GM18498 (cell line): ENCODE data around the gene HHLA2.

ENCODE experiments used
- ATAC-seq: cut with Tn5 transposase; IDR thresholded peaks from one replicate; pipeline ENCODE4 v1.9.1; 2021; ENCODE audit warnings: mild to moderate bottlenecking, moderate library complexity; ENCODE audit not compliant: unreplicated experiment

HHLA2 gene

GRCh38 chr3:108298056-108298455 lies 1.7 kb downstream of the HHLA2 start:
- no peak for ATAC-seq

- ATAC-seq, result no peak
These were observed 3.9 kb downstream of the HHLA2 start for GRCh38 chr3:108300103-108300849.

DNA sequence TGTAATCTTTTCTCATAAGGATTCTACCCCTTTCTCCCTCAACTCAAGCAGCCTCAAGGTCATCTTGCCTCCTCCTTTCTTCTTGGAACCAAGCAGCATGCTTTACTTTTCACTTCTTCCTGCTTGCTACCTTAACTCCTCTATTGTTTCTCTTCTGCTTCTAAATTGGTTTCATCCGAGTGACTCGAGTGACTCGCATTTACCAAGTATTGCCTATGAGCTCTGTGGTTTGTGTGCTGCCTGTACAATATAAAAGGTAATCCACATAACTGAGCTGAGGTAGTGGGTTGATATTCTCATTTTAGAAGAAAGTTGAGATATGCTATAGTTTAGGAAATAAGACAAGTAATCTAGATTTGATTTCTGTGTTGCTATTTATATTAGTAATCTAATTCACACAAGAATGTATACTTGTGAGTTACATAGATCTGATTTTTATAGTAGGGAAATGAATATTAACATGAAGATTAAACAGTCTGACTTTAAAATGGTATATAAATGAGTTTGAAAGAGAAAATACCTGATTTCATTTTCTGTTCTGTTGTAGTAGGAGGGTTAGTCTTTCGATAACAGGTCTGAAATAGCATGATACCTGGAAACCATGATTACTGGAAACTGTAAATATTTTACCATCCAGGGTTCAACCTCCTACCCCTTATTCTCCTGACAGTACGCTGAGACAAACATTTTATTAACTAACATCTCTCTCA lies 5.5 kb downstream of the HHLA2 start:
- peak; percentile 70 for ATAC-seq

- ATAC-seq, result no peak
These were observed 6.2 kb downstream of the HHLA2 start for GRCh38 chr3:108302570-108302969.

DNA sequence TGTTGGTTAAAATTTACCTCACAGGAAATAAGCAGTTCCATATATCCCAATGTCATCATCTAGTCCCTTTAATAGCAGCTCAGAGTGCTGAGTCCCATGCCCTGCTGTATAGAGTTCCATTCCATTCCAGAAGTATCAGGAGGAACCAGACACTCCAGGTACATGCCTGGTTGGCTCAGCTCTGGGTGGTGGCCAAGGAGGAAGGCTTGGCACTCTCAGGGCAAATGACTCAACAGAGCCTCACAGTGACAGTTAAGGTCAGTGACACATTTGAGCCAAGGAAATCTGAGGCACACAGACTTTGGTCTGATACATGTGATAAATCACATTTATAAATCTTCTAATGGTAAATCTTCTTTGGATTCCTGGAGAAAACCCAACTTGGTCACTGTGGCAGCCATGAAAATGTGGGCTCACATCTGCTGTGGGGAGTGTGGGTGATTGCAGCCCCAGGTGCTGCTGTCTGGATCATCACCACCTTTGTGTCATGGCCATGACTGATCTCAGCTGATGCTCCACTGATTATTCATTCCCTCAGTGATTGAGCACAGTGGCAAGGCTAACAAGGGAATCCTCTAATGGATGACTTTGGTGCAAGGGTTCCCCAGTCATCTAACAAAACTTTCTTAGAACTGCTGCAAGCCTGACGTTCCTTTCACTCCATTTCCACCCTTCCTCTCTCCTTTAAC lies 9.3 kb downstream of the HHLA2 start:
- no peak for ATAC-seq

GRCh38 chr3:108311797-108312196 lies 15.4 kb downstream of the HHLA2 start:
- ATAC-seq, result no peak

DNA sequence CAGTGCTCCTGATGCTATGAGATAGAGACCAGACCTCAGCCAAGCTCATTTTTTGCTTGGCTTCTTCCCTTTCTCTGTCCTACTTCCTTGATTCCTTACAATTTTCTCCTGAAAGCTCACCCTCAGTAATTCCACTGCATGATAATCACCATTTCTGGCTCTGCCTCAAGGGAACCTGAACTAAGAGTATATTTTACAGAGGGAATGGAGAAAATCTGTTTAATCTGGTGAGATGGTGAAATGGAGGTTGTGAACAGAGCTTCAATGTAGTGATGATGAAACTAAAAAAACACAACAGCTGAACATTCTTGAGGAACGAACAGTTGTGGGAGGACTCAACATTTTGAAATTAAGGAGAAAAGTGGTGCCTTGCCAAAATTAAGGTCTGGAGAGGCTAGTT lies 16.3 kb downstream of the HHLA2 start:
- no peak for ATAC-seq

- no peak for ATAC-seq
These were observed 19.5 kb downstream of the HHLA2 start for GRCh38 chr3:108315767-108316301.

- no peak for ATAC-seq
These were observed 23.2 kb downstream of the HHLA2 start for GRCh38 chr3:108319428-108320082.

DNA sequence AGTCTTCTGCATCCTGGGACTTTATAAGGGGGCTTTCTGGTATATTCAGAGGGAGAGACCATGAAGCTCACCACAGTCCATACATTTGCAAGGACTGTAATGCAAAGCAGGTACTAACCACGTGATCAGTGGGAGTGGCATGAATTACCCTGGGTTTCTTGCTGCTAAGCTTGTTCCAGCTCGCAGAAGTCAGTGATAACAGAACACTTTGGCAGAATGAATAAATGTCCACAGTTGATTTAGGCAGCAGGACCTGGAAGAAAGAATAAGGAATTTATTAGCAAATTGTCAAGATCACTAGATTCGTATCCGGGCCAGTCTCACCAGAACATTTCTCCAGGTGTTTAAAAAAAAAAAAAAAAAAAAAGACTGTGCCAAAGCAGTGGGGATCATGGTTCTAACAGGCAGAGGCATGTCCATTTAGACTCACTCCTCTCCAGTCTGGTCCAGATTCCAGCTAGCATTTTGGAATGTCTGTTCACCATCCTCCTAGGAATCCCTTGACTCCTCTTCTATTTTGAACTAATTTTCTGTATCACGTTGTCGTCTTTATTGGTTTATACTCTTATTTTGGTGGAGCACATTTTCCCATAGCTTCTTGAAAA lies 24.5 kb downstream of the HHLA2 start:
- no peak for ATAC-seq

DNA sequence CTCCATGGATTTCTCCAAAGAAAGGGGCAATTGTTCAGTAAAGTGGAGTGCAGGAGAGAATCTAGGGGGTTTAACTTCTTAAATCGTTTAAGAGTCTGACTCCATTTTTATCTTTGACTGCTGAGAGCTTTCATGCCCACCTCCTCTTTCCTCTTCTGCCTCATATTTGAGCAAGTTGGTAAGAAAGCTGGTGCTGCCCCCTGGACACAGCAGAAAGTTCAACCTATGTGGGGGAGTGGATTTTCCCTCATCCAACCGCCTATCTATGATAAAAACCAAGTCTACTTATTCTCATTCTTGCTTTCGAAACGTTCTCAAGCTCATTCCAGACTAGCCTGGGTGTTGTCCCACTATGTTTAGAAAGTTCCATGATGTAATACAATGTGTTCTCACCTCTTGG lies 26.0 kb downstream of the HHLA2 start:
- no peak for ATAC-seq

DNA sequence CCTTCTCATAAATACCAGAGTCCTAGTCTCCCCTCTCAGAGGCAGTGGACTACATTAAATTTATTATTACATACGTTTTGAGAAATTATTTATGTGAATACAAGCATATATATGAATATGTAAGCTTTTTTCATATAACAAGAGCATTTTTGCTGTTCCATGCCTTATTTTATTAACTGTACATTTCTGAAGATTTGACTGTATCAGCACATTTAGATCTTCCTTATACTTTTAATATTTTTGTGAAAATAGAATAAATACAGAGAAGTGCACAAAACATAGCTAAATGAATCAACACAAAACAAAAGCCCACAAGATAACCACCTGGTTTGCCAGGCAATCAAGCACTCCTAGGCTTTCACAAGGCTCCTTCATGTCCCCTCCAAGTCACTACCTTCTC lies 27.8 kb downstream of the HHLA2 start:
- no peak for ATAC-seq

- ATAC-seq, result no peak
These were observed 30.8 kb downstream of the HHLA2 start for GRCh38 chr3:108327168-108327567.

GRCh38 chr3:108328821-108329486 lies 32.6 kb downstream of the HHLA2 start:
- no peak for ATAC-seq

GRCh38 chr3:108329508-108329907 lies 33.2 kb downstream of the HHLA2 start:
- ATAC-seq, result no peak

DNA sequence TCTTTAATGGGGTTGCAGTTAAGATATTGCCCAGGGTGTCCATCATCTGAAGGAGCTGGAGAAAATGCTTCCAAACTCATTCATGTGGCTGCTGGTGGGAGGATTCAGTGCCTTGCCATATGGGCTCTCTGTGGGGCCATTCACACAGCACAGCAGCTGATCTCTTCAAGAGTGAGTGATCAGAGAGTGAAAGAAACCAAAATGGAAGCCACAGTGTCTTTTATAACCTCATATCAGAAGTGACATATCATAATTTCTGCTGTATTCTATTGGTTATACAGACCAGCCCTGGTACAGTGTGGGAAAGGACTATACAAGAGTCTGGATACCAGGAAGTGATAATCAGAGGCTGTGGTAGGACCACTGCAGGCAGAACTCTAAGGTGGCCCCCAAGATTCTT lies 33.6 kb downstream of the HHLA2 start:
- no peak for ATAC-seq

DNA sequence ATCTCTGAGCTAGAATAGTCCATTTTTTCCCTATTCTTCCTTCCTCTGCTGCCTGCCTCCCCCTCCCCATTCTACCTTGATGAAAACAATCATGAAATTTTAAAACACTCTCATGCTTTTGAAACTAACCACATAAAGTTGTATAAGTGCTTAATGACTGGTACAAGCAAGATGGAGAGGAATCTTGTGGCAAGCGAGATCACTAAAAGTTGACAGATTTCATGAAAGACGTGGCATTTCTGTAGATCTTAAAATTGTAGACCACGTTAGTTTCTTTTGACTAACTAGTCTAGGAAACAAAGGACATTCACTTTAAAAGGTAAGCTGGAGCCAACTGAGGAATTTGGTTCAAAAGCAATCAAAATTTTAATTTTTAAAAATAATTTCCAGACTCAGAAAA lies 35.4 kb downstream of the HHLA2 start:
- ATAC-seq, result no peak

DNA sequence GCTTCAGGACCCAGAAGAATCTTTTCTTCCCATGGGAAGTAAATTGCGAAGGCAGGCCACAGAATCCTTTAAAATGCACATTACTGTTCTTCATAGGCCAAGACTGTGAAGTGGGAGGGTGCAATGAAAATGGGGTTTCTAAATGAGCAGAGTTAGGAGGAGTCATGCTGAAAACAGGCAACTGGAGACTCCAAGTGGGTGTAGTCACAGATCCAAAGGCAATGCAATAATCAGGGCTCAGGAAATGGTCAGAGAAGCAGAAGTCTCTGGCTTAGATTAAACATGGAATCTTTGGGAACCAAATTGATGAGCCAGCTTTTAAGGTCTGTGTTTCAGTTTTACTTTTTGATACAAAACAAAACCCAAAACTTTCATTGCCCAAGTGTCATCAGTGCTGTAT lies 37.6 kb downstream of the HHLA2 start:
- no peak for ATAC-seq

DNA sequence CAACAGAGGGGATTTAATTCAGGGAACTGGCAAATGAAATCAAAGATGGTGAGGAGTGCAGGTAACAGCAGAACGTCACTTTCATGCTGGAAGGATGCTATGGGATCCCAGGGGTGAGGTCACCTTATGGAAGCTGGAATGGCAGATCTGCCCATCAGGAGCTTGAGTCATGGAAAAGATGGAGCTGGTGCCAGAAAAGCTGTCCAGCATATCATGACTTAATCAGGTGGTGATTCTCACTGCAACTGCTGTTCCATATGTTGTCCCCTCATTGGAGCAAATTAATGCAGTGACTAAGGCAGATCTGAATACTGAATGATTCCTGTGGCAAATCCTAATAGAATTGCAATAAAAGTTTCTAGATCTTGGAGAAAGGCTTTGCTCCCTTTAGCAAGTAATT lies 38.4 kb downstream of the HHLA2 start:
- ATAC-seq, result no peak

GRCh38 chr3:108338901-108339545 lies 42.7 kb downstream of the HHLA2 start:
- ATAC-seq, result peak; percentile 49
